ENCODE data around the gene USP47.

- TF ChIP-seq CTCF (IDR thresholded peaks at IDR 0.05 in 8 of 11, conservative IDR thresholded peaks at IDR 0.05 in 3 of 11) (no peak), POLR2A (IDR thresholded peaks at IDR 0.05) (no peak)
These were observed 5.3 kb downstream of the USP47 start for GRCh38 chr11:11847082-11847481.

All from spleen (tissue), 7 donors.